HEK293 (cell line): ENCODE data around the gene UTP14C.

Source experiments
- CTCF ChIA-PET: fragments of 350-600 bp; formaldehyde crosslinking; extraction: SDS; loops from one replicate; lab custom pipeline; 2021; ENCODE audit warnings: antibody characterized with exemption; lab: Yijun Ruan, JAX
- POLR2A ChIA-PET: fragments of 300-600 bp; formaldehyde crosslinking; extraction: SDS; loops from one replicate; lab custom pipeline; 2020; ENCODE audit warnings: antibody characterized with exemption, inconsistent platforms; lab: Yijun Ruan, JAX
- H3K27ac ChIP-seq: fragments of 200-500 bp; sonication (Bioruptor generic); 2 replicates; pipeline ENCODE4 v1.5.1; 2014; ENCODE audit warnings: low read depth, low read length, control low read depth, inconsistent platforms; ENCODE audit errors: extremely low read depth
- H3K36me3 ChIP-seq, 2 experiments: fragments of 200-500 bp in 1 of 2; sonication (Bioruptor generic) in 1 of 2; 1 replicate in 1 of 2; 2 replicates in 1 of 2; pipeline ENCODE4 v1.5.1; 2014 to 2017; ENCODE audit warnings: inconsistent platforms in 2 of 2, low read length in 2 of 2; ENCODE audit not compliant: control insufficient read depth in 2 of 2, insufficient read depth in 1 of 2
- H3K4me1 ChIP-seq: fragments of 200-500 bp; sonication (Bioruptor generic); 2 replicates; pipeline ENCODE4 v1.5.1; 2014; ENCODE audit warnings: mild to moderate bottlenecking, low read length, inconsistent platforms; ENCODE audit not compliant: control insufficient read depth, insufficient read depth
- H3K4me3 ChIP-seq: 2 replicates; pipeline ENCODE4 v1.5.1; 2011; ENCODE audit warnings: low read depth, mild to moderate bottlenecking, control low read depth, low read length, moderate library complexity
- H3K9me3 ChIP-seq: fragments of 200-500 bp; sonication (Bioruptor generic); 2 replicates; pipeline ENCODE4 v1.5.1; 2014; ENCODE audit warnings: low read depth, low read length, inconsistent platforms; ENCODE audit not compliant: control insufficient read depth, insufficient read depth
- BCL11B ChIP-seq: fragments of 450-650 bp; formaldehyde crosslinking; IDR thresholded peaks from 2 replicates; pipeline ENCODE4 v1.5.1; 2016; ENCODE audit warnings: low read depth, missing biosample characterization, missing genetic modification characterization
- EGR2 ChIP-seq: fragments of 450-650 bp; formaldehyde crosslinking; IDR thresholded peaks from 2 replicates; pipeline ENCODE4 v1.5.1; 2016; ENCODE audit warnings: low read depth, missing biosample characterization, missing genetic modification characterization
- GLIS2 ChIP-seq: fragments of 450-650 bp; formaldehyde crosslinking; IDR thresholded peaks from 2 replicates; pipeline ENCODE4 v1.5.1; 2016; ENCODE audit warnings: missing biosample characterization, missing genetic modification characterization
- IKZF3 ChIP-seq: fragments of 450-650 bp; IDR thresholded peaks from 2 replicates; pipeline ENCODE4 v1.5.0; 2018; ENCODE audit warnings: missing biosample characterization, mild to moderate bottlenecking, missing genetic modification characterization, moderate library complexity
- PRDM1 ChIP-seq: fragments of 450-650 bp; formaldehyde crosslinking; IDR thresholded peaks from 2 replicates; pipeline ENCODE4; 2016; ENCODE audit warnings: missing biosample characterization, missing genetic modification characterization
- PRDM2 ChIP-seq: fragments of 450-650 bp; formaldehyde crosslinking; IDR thresholded peaks from 2 replicates; pipeline ENCODE4 v1.5.1; 2016; ENCODE audit warnings: missing biosample characterization, missing genetic modification characterization, borderline replicate concordance
- REST ChIP-seq: fragments of 450-650 bp; formaldehyde crosslinking; IDR thresholded peaks from 2 replicates; pipeline ENCODE4 v1.5.1; 2016; ENCODE audit warnings: missing biosample characterization, missing genetic modification characterization
- ZNF214 ChIP-seq: fragments of 450-650 bp; formaldehyde crosslinking; IDR thresholded peaks from 2 replicates; pipeline ENCODE4 v1.5.1; 2017; ENCODE audit warnings: missing biosample characterization, mild to moderate bottlenecking, missing genetic modification characterization, borderline replicate concordance
- ZNF521 ChIP-seq: fragments of 450-650 bp; formaldehyde crosslinking; IDR thresholded peaks from 2 replicates; pipeline ENCODE4 v1.5.1; 2017; ENCODE audit warnings: missing biosample characterization, mild to moderate bottlenecking, missing genetic modification characterization
- ZNF548 ChIP-seq: fragments of 450-650 bp; formaldehyde crosslinking; IDR thresholded peaks from 2 replicates; pipeline ENCODE4 v1.5.1; 2016; ENCODE audit warnings: missing biosample characterization, missing genetic modification characterization
- ZNF600 ChIP-seq: fragments of 450-650 bp; formaldehyde crosslinking; IDR thresholded peaks from 2 replicates; pipeline ENCODE4 v1.5.1; 2016; ENCODE audit warnings: missing biosample characterization, missing genetic modification characterization
- ZNF785 ChIP-seq: fragments of 450-650 bp; formaldehyde crosslinking; IDR thresholded peaks from 2 replicates; pipeline ENCODE4 v1.5.1; 2016; ENCODE audit warnings: missing biosample characterization, missing genetic modification characterization
- ZSCAN16 ChIP-seq: fragments of 450-650 bp; formaldehyde crosslinking; IDR thresholded peaks from 2 replicates; pipeline ENCODE4 v1.5.1; 2016; ENCODE audit warnings: missing biosample characterization, missing genetic modification characterization

Gene UTP14C

GRCh38 chr13:51998723-51999509 lies 25.6 kb upstream of the UTP14C start (continued):
- TF ChIP-seq PRDM2 (tag by site-specific recombination), result no peak
- TF ChIP-seq ZNF785 (tag by site-specific recombination), result no peak
- no peak for TF ChIP-seq ZNF214 (tag by site-specific recombination)
- TF ChIP-seq ZNF548 (tag by site-specific recombination), result no peak

GRCh38 chr13:51999510-51999911 lies 25.0 kb upstream of the UTP14C start:
- H3K9me3 ChIP-seq, result no peaks in the 10 kb centered on the region
- ChIA-PET CTCF (interaction anchor here (1.0 to 2.6 kb wide), 3 partner anchors 9 to 128 kb away, joined by 3 to 16 read pairs (median 3); no protein-coding TSS in a partner anchor), POLR2A (no interaction called here)
- H3K4me1 ChIP-seq, result peaks cover 14% of the 10 kb centered on the region
- no peak overlapping the region for H3K27ac ChIP-seq
- H3K4me3 ChIP-seq, result no peak overlapping the region
- H3K36me3 ChIP-seq, result no peaks in the 10 kb centered on the region
- TF ChIP-seq ZNF600 (tag by site-specific recombination), result peak; percentile 72
- peak; percentile 64 for TF ChIP-seq PRDM1 (tag by site-specific recombination)
- no peak for TF ChIP-seq ZSCAN16
- peak; percentile 50; the same call in 1 of the 2 replicates for TF ChIP-seq REST
- TF ChIP-seq BCL11B (tag by site-specific recombination), result no peak
- no peak for TF ChIP-seq ZNF521

- POLR2A ChIA-PET, result no interaction called here
- H3K36me3 ChIP-seq, result no peaks in the 10 kb centered on the region
- H3K9me3 ChIP-seq, result no peaks in the 10 kb centered on the region
- CTCF ChIA-PET, result interaction anchor here (1.0 to 2.6 kb wide), 3 partner anchors 8 to 127 kb away, joined by 3 to 16 read pairs (median 4); no protein-coding TSS in a partner anchor
- H3K4me1 ChIP-seq, result peaks cover 14% of the 10 kb centered on the region
- TF ChIP-seq GLIS2 (0 out of 2 replicates have a peak, but pooled peaks have one; percentile 49), IKZF3 (no peak), PRDM1 (tag by site-specific recombination) (no peak), EGR2 (0 out of 2 replicates have a peak, but pooled peaks have one; percentile 21)
- H3K4me3 ChIP-seq, result no peak overlapping the region
- no peak overlapping the region for H3K27ac ChIP-seq
Observed at GRCh38 chr13:51999921-52000320, 24.6 kb upstream of the UTP14C start.
